Hematopoietic multipotent progenitor cell treated with erythropoietin and hydrocortisone succinate and interleukin-3 and kit ligand, for 6 days (in vitro differentiated cells): Measurements from ENCODE around the gene FUT8.

Experiments used
- DNase-seq: peaks from one replicate; pipeline ENCODE4 v3.0.0-alpha.2; 2015

FUT8 gene

DNA sequence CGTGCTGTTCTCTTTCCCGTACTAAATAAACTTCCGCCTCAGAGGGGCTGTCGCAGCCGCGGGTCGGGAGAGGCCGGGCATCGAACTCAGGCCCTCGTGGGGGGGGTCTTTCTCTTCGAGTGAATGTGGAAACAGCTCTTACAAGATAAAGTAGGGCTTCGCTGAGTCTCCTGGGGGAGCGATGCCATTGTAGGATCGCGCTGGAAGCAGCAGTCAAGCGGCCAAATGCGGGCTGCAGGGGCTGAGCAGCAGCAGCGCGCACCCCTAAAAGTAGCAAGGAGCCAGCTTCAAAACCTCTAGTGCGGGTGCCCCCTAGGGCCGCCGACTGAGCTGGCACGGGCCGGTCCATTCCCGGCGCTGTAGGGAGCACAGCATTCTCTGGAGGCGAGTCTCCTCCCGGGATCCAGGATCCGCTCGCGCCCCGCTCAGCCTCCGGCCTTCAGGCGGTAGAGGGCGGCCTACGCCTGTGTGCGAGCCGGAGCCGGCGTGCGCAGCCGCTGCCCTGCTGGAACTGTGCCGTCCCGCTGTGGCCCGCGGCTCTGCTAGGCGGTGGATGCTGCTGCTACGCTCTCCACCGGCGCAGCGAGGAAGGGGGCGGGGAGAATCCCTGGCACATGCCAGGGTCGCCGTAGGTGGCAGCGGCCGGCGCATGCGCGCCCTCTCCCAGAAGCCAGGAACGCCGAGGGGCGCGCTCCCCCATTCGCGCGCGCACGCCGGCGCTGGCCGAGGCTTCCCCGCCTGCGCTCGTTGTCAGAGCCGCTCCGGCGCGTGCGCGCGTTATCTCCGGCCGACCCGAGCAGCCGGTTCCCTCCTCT lies at the start of gene FUT8:
FUT8 (plus strand) TSS at position 699 of the 815 bp plus-strand sequence. CDS start 148,834 bp downstream, outside the sequence.
- peak; percentile 97 for DNase-seq

- DNase-seq = no peak
Observed at GRCh38 chr14:65366802-65367565, 45.5 kb upstream of the FUT8 start.

- DNase-seq = peak; percentile 42
Observed at GRCh38 chr14:65369560-65369959, 43.0 kb upstream of the FUT8 start.

DNA sequence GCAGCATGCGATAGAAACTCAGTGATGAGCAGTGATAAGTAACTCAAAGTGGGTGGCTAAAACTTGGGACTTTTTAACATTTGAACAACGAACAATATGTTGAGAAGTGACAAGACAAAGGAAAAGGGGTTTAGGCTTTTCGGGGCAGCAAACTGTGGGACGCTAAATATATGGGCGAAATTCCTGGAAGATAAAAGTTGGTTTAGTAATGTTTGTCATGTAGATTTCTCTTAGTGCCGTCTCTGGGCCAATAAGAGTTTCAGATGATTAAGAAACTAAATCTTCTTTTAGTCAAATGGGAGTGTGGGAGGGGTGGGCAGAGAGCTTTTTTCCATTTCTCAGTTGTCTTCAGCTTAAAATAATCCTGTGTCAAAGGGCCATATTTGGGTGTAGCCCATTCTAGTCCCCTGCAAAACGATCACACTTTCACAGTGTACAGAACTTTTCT lies 41.7 kb upstream of the FUT8 start:
- no peak for DNase-seq

- DNase-seq = no peak
Observed at GRCh38 chr14:65371784-65372183, 40.7 kb upstream of the FUT8 start.

DNA sequence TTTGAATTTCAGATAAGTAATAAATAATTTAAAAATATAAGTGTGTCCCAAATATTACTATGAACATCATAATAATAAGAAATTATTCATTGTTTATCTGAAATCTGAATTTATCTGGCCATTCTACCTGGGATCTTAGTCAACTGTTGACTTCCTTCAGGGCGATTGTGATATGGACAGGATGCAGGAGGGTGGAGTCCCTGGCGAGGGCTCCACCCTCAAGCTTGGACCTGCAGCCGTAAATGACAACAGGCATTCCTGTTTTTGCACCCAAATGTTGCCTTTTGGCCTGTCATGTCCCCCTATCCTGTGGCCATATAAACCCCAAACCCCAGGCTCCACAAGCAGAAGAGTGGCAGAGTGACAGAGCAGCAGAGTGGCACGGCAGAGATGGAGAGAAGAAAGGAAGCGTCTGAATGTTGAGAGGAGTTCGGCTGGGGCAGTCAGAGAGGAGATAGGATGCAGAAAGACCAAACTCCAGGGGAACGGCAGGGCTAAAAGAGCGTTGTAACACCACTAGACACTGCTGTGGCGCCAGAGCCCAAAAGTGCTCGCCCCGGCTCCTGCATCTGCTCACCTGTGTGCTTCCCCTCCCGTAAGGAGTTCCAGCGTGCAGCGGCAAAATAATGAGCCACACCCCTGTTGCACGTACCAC lies 39.4 kb upstream of the FUT8 start:
- peak; percentile 57 for DNase-seq

DNA sequence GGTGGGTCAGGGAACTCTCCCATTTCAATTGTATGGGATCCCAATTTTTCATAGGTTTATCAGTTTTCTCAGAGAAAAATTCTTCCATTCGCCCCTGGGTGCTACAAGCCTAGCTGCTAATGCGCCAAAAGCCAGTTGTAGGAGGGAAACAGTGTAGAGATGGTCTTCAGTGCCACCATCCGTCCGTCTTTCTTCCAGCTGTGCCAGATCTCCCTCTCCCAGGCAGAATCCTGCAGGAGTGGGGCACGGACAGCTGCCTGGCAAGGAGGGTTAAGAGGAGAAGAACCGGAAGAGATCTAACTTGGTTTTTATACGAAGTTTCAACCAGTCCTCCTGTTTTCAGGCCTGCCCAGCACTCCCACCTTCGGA lies 38.9 kb upstream of the FUT8 start:
- no peak for DNase-seq

DNA sequence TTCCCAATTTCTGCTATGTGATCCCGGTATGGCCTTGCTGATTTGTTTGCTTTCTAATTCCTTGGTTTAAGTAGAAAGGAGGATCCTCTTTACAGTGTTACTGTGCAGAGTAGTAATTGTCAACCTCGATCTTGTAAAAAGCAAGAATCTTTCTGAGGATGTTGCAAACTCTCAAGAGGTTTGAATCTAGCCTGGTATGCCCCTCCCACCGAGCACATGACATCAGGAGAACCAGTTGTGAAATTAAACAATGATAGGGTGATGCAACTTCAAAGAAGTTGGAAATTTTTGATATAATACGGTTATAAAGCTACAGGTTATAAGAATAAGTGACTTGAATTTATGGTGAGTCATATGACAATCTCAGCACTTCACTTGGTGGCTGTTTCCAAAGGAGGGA lies 35.0 kb upstream of the FUT8 start:
- no peak for DNase-seq

DNA sequence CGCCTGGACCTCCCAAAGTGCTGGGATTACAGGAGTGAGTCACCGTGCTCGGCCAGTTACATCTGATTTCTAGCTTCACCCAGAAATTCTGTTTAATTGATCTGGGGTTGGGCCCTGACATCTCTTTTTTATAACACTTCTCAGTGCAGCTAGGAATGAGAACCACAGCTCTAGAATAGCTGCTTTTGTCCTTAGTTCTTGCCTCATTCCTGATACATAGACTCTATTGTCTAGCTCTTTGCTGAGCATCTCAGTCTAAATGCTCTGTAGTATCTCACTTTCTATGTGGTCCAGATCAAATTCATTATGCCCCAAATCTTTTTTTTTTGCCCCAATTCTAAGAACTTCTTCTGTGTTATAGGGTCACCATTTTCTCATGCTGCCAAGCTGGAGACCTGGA lies 29.9 kb upstream of the FUT8 start:
- no peak for DNase-seq

GRCh38 chr14:65387171-65387570 lies 25.4 kb upstream of the FUT8 start:
- DNase-seq = no peak

DNA sequence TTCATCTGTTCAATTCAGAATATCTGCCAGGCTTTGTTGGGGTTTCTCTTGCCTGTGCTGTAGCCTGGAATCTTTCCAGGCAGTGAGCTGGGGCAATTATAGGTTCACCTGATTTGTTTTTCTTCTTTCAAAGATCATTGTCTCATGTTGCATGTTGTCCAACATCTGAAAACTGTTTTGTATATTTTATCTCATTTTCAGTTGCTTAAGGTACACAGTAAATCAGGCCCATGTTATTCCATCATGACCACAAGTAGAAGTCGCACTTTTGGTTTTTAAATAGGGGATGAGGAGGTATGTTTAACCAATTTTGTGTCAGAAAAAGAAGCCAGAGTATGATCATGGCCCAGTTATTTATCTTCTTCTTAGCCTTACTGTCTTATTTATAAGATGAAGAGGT lies 24.9 kb upstream of the FUT8 start:
- DNase-seq = no peak

DNA sequence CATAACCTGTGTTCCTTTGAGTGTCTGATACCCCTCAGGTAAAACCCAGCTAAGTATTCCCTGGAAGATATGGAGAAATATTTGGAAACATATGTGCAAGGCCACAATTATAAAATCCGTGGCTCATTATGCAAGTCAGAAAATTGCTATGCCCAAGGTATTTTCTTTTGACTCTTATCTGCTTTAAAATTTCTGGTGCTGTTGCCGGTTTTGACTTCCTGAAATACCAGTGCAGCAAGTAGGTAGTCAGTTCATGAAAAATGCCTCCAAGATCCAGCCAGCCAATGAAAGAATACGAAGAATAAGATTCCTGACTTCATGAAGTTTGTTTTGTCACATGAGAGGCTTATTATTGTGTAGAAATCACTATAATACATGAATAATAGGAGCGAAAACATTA lies 20.2 kb upstream of the FUT8 start:
- DNase-seq = no peak

GRCh38 chr14:65396082-65396910 lies 16.2 kb upstream of the FUT8 start:
- DNase-seq = no peak

DNA sequence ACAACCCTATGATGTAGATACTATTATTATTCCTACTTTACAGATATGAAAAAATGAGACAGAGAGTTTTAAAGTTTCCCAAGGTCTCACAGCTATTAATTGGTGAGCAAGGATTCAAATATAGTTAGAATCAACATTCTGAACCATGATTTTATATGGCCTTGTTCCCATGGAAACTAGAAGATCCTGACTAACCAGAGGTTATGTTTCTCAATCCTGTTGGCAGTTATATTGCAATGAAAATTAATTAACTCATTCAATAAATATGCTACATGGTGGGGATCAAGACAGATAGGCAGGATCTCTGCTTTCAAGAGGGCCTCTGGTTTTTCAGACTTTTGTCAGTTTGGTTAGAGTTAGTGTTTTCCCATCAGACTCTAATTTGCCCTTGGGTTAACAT lies 9.3 kb upstream of the FUT8 start:
- DNase-seq = no peak

GRCh38 chr14:65408113-65408512 lies 4.4 kb upstream of the FUT8 start:
- DNase-seq = no peak

DNA sequence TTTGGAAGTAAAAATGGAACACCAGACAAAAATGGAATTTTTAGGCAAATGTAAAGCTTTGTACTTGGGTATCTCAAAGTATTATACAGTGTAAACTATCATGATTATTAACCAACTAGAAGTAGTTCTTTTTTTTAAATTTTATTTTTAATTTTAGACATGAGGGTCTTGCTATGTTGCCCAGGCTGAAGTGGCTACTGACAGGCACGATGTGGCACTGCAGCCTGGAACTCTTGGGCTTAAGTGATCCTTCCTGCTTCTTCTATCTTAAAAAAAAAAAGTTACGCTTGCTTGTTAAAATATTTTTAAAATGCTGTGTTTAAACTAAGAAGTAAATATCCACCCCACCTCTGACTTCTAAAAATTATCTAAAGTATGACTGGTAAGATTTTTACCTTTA lies 1.9 kb upstream of the FUT8 start:
- no peak for DNase-seq

GRCh38 chr14:65411656-65412031 lies 886 bp upstream of the FUT8 start:
- DNase-seq = peak; percentile 94

GRCh38 chr14:65412856-65413738 lies 567 bp downstream of the FUT8 start:
- peak; percentile 80 for DNase-seq

DNA sequence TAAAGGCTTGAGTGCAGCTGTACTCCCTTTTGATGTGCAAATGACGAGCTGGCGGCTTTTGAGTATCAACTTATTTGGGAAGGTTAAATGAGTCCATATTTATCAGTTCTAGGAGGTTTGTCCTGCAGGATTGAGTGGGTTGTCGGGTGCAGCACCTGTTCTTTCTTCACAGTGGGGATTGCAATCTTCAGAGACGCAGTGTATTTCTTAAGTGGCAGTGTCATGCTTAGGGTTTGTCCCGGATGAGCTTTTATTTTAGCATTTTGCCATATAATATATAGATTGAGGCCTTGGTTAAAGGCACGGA lies 1.2 kb downstream of the FUT8 start:
- no peak for DNase-seq

DNA sequence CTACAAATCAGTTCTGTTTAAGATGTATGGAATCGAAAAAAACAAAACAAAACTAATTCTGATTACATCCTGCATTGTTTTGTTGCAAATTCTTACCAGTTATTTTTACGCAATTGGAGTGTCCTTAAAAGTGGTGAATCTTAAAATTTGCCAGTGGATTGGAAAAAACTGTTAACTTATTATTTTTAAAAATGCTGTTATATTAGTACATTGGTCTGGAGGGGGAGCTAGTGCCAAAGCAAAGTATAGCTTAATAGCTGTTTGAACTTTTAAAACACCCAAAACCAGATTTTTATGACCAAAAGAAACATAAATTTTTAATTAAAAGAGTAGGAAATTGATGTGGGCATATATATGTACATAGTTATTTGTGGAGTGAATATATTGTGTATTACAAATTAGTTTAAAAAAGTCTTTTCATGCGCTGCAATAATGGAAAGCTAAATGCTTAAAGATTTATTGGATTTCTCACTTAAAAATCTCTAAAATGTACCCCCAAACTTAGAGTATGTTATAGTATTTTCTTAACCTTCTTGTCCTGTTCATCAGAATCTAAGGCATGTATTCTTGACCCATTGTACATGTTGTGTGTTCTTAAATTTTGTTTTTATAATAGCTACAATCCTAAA lies 2.5 kb downstream of the FUT8 start:
- peak; percentile 84 for DNase-seq

- DNase-seq = no peak
Observed at GRCh38 chr14:65415613-65416012, 3.1 kb downstream of the FUT8 start.
